Erythroblast (primary cell): ENCODE results near the gene CYB561D2.

Source experiments
- GATA1 ChIP-seq: IDR thresholded peaks from 2 replicates; pipeline ENCODE4 v1.6.1; 2011; ENCODE audit warnings: low read depth, mild to moderate bottlenecking, control low read depth, low read length, moderate library complexity
- POLR2A ChIP-seq: IDR thresholded peaks from 2 replicates; pipeline ENCODE4 v1.6.1; 2011; ENCODE audit warnings: mild to moderate bottlenecking, low read length

DNA sequence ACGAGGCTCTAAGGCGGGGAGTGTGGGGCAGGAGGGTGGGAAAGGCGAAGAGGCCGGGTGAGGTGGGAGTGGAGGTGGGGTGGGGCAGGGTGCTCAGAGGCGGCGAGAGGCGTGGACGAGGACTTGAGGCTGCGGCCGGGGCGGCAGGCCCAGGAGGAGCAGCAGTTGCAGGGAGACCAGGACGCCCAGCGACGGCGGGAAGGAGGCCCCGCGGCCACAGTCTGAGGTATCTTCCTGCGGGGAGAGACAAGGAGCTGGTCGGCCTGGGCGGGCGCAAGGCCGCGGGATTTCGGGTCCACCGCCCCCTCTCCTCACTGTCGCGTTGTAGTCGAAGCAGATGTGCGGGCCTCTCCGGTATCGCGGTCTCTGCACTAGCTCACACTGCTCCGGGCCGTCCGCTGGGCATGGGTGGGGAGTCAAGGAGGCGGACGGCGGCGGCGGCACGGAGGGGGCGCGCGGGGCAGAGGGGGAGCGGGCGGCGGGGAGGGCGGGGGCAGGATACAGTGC lies 14.0 kb downstream of the CYB561D2 start:
- TF ChIP-seq POLR2A (no peak), GATA1 (no peak)
